ENCODE results near the gene CLASP2.

- TF ChIP-seq EZH2 (IDR thresholded peaks at IDR 0.05; ENCODE audit: borderline replicate concordance, low read length) (no peak), CTCF (conservative IDR thresholded peaks at IDR 0.05 in 1 of 2, IDR thresholded peaks at IDR 0.05 in 1 of 2; ENCODE audit: extremely low read depth in 1 of 2, insufficient read depth in 1 of 2, low read depth in 1 of 2, low read length in 2 of 2) (no peak)
Measured at GRCh38 chr3:33523093-33523667, 194.9 kb downstream of the CLASP2 start.

All from mammary epithelial cell (primary cell).